Measurements from ENCODE around the gene ZCCHC24. TPM values are rescaled to one million over a fixed set of nuclear protein-coding genes. Genes with fewer than 3 reads are reported as not detected.

Gene ZCCHC24
- total and polyA plus RNA-seq, 2 donors (not counting 3 experiments of a cell fraction or from before 2014, with no cell fraction given), result 5.2 to 8.4 TPM

GRCh38 chr10:79402625-79402946 lies 42.8 kb downstream of the ZCCHC24 start:
- H3K9me1 ChIP-seq (replicated peaks; ENCODE audit: control insufficient read depth, extremely low read depth, insufficient read depth, low read length), result no peaks in the 10 kb centered on the region
- no peak overlapping the region for H3K9ac ChIP-seq (replicated peaks; ENCODE audit: extremely low read depth, insufficient read depth, low read length)
- BruUV-seq (replicated peaks), result no TSS peak
- no peak overlapping the region for H3K4me2 ChIP-seq (ENCODE audit: insufficient read depth, low read length)
- FAIRE-seq (no peak), DNase-seq (ENCODE audit: low read depth, low spot score) (no peak)
- H3K36me3 ChIP-seq (ENCODE audit: control insufficient read depth in 2 of 2, extremely low read depth in 1 of 2, insufficient read depth in 2 of 2, low read length in 2 of 2), result no peaks in the 10 kb centered on the region
- no peaks in the 10 kb centered on the region for H3K79me2 ChIP-seq (ENCODE audit: control insufficient read depth, insufficient read depth, low read length)
- CTCF ChIA-PET, result interaction anchor here (1.5 kb wide), 1 partner anchor 28 kb away, joined by 9 read pairs; no protein-coding TSS in a partner anchor
- H3K27me3 ChIP-seq (ENCODE audit: control insufficient read depth in 2 of 2, insufficient read depth in 2 of 2, low read length in 2 of 2), result no peaks in the 10 kb centered on the region
- dilution Hi-C loops (cut with MboI; ENCODE audit: extremely low pct_ligation_motif_present, low sequenced_read_pairs) (no loop called here), intact Hi-C loops (cut with micrococcal nuclease) (loop anchor here (5.0 kb wide), 1 partner anchor 55 kb away; the partner anchor contains the start of gene PPIF)
- TF ChIP-seq FOS (IDR thresholded peaks at IDR 0.05; ENCODE audit: borderline replicate concordance, insufficient read depth, low read length) (no peak), JUN (IDR thresholded peaks at IDR 0.05; ENCODE audit: borderline replicate concordance, insufficient read depth, insufficient read length, low read depth) (no peak), POLR2AphosphoS5 (IDR thresholded peaks at IDR 0.05; ENCODE audit: insufficient read depth, low read depth, low read length) (no peak), EZH2 (IDR thresholded peaks at IDR 0.05; ENCODE audit: borderline replicate concordance, low read depth, low read length, severe bottlenecking) (no peak), MAX (IDR thresholded peaks at IDR 0.05; ENCODE audit: insufficient read depth, insufficient read length) (no peak), CTCF (IDR thresholded peaks at IDR 0.05; ENCODE audit: extremely low read depth in 1 of 2, insufficient read depth in 1 of 2, low read depth in 1 of 2, low read length in 2 of 2) (no peak), POLR2A (IDR thresholded peaks at IDR 0.05; ENCODE audit: low read depth, low read length) (no peak), GATA2 (IDR thresholded peaks at IDR 0.05; ENCODE audit: insufficient read depth, insufficient read length, low read depth, low read length) (no peak), MYC (IDR thresholded peaks at IDR 0.05; ENCODE audit: low read depth, low read length) (no peak)
- no peak overlapping the region for H3K27ac ChIP-seq (ENCODE audit: insufficient read depth, low read depth, low read length)
- H3K4me1 ChIP-seq (ENCODE audit: control insufficient read depth, extremely low read depth, insufficient read depth, low read length), result peaks cover 26% of the 10 kb centered on the region
- H2AFZ ChIP-seq (ENCODE audit: low read depth, low read length), result no peak overlapping the region
- no peaks in the 10 kb centered on the region for H3K9me3 ChIP-seq (replicated peaks; ENCODE audit: control insufficient read depth, insufficient read depth, low read length)
- POLR2A ChIA-PET, result no interaction called here
- H4K20me1 ChIP-seq (replicated peaks; ENCODE audit: control insufficient read depth, extremely low read depth, insufficient read depth, low read length), result no peaks in the 10 kb centered on the region
- H3K4me3 ChIP-seq (replicated peaks in 1 of 3; ENCODE audit: insufficient read depth in 1 of 3, low read depth in 1 of 3, low read length in 3 of 3), result no peak overlapping the region

Data from endothelial cell of umbilical vein (primary cell).